Activated naive CD4-positive, alpha-beta T cell treated with anti-CD3 and anti-CD28 coated beads, Interleukin-2, amount 50 U/mL, for 24 hours (primary cell): ENCODE data around the gene SPEF1.

Source experiments
- H3K27ac Mint-ChIP-seq: one replicate; pipeline ENCODE4 v1.8.0; 2021; ENCODE audit warnings: mild to moderate bottlenecking, mixed read lengths
- H3K27me3 Mint-ChIP-seq: one replicate; pipeline ENCODE4 v1.8.0; 2021; ENCODE audit warnings: mixed read lengths
- H3K36me3 Mint-ChIP-seq: one replicate; pipeline ENCODE4 v1.8.0; 2021; ENCODE audit warnings: mixed read lengths
- H3K4me1 Mint-ChIP-seq: one replicate; pipeline ENCODE4 v1.8.0; 2021; ENCODE audit warnings: mixed read lengths
- H3K4me3 Mint-ChIP-seq: one replicate; pipeline ENCODE4 v1.8.0; 2021; ENCODE audit warnings: mild to moderate bottlenecking, mixed read lengths
- H3K9me3 Mint-ChIP-seq: one replicate; pipeline ENCODE4 v1.8.0; 2021; ENCODE audit warnings: mixed read lengths

SPEF1 gene

DNA sequence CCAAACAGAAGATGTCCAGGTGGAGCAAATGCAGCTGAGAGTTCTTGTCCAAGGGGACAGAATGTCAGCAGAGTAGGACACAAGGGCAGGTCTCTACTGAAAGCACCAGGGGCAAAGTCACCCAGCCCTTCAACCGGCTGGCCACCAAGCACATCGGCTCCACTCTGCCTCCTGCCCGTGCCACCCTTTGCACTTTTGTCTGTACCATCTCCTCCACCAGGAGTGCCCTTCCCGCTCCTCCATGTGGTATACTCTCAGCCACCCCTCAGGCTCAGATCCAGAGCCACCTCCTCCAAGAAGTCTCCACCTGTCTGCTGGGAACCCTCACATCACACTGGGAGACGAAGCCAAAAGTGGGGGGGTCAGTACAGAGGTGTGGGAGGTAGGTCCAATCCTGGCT lies 52.9 kb downstream of the SPEF1 start:
- Mint-ChIP-seq H3K27me3 (peaks cover 33% of the 10 kb centered on the region), H3K27ac (no peak overlapping the region), H3K36me3 (no peaks in the 10 kb centered on the region), H3K9me3 (no peaks in the 10 kb centered on the region), H3K4me1 (no peaks in the 10 kb centered on the region), H3K4me3 (no peak overlapping the region)
